ENCODE measurements around the gene FGF22.
A peak's percentile ranks its signal among the peaks of the same experiment; 100 is the strongest.
"Not testable (repeated sequence)": the region's sequence is repeated elsewhere in the genome, so short reads cannot be mapped to it uniquely, and the experiment has no call there.

Gene FGF22

DNA sequence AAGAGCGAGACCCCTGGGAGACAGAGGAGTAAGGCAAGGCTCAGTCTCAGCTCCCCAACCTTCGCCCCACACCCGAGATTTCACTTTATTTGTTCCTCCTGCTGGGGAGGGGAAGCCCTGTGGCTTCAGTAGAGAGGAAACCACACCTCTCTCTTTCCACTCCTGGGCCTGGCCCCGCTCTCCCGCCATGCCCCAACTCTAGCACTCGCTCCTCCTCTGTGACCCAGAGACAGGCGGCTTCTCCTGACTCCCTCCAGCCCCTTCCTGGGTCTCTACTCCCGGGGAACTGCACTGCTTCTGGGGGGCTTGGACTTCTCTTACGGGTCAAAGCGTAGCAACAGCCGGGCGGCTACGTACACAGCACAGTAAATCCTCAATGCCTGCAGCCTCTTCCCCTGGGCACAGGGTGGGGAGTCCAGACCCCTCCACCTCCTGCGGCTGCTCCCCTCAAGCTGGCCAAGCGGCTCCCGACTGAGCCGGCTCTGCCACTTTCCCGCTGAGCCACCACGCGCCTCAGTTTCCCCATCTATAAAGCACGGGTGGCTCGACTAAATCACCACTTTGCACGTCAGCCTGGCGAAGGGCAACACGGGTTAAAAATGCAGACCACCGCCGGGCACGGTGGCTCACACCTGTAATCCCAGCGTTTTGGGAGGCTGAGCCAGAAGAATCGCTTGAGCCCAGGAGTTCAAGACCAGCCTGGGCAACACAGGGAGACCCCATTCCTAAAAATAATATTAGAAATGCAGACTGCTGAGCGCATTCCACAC is 21.9 kb downstream of the FGF22 start:
- DNase-seq = peak; percentile 19 to 50 (median 30)

DNA sequence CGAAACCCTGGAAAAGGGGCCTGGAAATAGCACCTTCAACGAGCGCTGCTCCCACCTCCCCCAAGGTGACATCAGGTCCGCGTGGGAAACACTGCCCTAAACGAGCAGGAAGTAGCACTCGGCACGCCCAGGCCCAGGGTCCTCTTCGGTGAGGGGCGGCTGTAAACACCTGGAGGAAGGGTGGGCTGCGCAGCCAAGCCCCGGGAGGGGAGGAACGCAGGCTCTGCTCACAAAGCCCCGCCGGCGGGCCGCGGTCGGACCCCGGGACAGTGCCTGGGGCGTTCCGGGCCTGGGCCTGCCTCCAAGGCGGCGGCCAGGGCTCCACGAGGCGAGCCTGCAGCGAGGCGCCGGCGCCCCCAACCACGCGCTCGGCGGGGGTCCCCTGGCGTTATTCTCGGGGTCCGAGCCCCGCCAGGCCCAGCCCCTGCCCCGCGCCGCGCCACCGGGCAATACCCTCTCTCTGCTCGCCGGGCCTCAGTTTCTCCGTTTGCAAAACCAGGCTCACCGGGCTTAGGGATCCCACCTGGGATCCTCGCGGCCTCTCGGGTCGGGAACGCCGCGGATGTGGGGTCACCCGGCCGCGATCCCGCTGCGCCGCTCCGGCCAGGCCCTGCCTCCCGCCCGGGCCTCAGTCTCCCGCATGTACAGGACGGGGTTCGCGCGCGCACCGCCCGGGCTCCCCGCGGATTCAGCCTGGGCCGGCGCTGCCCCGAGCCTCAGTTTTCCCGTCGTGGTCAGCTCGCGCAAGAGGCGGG is 22.7 kb downstream of the FGF22 start:
- DNase-seq = peak; percentile 26 to 61 (median 39)

DNA sequence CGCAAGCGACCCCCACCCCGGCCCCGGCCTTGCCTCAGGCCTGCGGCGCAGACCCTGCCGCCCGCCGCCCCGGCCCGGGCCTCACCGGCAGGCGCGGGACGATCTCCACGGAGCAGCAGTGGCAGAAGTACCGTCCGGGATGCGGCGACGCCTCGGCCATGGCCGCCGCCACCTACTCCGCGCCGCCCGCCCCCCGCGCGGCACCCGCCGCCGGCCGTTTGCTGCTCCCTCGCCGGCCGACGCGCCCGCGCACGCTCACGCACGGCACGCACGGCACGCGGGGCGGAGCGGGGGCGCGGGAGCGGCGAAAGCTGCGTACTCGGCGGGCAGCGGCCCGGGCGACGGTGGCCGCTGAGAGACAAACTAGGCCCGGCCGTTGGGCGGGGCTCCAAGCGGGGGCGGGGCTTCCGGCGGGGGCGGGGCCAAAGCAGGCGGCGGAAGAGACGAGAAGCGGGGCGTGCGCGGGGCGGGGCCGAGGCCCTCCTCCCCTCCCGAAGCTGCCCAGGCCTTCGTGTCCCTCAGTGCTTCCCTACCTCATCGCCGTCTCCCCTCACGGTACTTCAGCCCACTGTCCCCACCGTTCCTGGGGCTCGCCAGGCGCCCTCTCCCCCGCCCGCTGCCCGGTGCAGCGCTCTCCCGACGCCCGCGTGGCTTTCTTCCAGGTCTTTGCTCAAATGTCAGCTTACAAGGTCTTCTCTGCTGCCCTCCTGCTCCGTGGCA is 23.4 kb downstream of the FGF22 start, which contains the start of gene RNF126:
RNF126 (minus strand) TSS at position 253 of the 720 bp plus-strand sequence; CDS start at position 160, 93 bp downstream.
- DNase-seq = peak; percentile 88 to 94 (median 89)

DNA sequence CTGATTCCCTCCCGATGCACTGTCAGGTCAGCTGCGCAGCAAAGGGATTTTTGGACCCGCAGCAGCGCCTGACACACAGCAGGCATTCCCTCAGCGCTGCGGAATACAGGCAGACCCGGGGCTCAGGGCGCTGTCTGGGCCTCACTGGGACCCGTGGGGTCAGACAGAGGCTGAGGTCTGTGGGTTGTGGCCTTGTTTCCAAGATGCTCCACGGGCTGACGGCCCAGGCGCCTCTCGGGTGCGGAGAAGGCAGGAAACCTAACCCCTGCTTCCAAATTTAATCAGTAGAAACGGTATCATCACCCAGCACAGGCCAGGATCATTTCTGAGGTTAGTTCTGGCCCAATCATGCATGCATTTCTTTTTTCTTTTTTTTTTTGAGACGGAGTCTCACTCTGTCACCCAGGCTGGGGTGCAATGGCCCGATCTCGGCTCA is 24.0 kb downstream of the FGF22 start:
- no peak for DNase-seq

DNA sequence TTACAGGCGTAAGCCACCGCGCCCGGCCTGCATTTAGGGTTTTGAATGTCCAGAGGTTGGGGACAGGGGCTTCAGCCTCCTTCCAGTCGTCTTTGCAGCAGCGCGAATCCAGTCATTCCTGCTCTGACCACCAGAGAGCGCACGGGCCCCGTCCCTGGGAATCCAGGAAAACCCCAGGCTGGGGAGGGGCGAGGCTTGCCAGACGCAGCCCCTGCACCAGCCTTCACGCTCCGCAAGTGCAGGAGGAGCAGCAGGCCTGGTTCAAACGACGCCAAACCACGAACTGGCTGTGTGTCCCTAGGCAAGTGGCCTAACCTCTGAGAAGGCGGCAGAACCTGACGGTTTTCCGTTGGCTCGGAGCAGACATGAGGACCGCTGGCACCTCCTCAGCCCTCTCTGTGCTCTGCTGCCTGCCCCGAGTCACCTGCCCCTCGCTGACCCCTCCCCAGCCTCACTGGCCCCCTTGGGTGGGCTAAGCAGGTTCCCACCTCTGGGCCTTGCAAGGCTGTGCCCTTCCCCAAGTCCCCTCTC is 25.3 kb downstream of the FGF22 start:
- DNase-seq = peak; percentile 43 to 73 (median 66)

GRCh38 chr19:666985-667573 is 27.4 kb downstream of the FGF22 start:
- DNase-seq = not testable (repeated sequence)

- not testable (repeated sequence) for DNase-seq
Measured at GRCh38 chr19:668675-669434, 29.2 kb downstream of the FGF22 start.

DNA sequence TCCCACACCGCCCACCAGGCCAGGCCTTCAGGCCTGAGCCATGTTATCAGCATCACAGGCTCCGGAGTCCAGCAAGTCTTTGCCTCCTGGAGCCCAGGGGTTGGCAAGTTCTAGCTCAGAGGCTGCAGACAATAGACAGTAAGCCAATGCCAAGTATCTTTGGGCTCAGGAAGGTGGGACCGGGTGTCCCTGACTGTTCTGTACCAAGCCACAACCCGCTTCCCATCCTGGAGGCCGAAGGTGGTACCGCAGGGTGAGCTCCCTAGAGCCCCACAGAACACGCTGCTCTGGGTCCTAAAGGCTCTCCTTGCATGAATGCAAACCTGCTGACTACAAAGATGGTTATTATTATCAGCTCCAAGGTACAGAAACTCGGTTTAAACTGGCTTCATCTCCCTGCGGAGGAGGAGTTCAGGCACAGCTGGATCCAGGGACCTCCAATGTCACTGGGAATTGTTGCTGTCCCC is 31.0 kb downstream of the FGF22 start:
- DNase-seq = no peak

DNA sequence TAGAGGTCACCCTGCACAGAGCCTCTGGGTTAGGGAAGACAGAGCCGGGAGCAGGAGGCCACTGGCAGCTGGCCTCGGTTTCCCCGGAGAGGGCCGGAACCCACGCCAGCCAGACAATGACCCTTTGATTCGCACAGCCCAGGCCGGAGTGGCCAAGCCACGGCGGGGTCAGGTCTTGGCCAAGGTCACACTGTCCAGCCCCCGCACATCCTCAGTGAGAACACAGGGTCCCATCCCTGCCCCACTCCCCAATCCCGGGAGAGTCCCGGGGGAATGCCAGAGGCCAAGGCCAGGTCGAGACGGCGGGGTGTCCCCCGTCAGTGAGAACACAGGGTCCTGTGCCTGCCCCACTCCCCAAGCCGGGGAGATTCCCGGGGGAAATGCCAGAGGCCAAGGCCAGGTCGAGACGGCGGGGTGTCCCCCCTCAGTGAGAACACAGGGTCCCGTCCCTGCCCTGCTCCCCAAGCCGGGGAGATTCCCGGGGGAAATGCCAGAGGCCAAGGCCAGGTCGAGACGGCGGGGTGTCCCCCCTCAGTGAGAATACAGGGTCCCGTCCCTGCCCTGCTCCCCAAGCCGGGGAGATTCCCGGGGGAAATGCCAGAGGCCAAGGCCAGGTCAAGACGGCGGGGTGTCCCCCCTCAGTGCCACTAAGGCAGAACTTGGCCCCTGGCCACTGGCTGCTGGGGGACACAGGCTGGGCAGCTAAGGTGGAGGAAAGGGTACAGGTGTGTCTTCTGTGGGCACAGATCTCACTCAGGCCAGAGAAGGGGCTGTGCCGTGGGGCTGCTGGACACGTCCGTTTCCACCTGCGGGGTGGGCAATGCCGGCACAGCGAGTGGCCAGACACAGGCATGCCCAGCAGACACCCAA is 34.8 kb downstream of the FGF22 start:
- DNase-seq = no peak

- no peak for DNase-seq
Measured at GRCh38 chr19:676007-676338, 36.3 kb downstream of the FGF22 start.

GRCh38 chr19:676339-677105 is 36.8 kb downstream of the FGF22 start, which contains the start of gene FSTL3:
Gene FSTL3 (plus strand): TSS chr19:676392. CDS start chr19:676424, 32 bp downstream.
- DNase-seq = no peak

GRCh38 chr19:677201-677600 is 37.5 kb downstream of the FGF22 start:
- no peak for DNase-seq

DNA sequence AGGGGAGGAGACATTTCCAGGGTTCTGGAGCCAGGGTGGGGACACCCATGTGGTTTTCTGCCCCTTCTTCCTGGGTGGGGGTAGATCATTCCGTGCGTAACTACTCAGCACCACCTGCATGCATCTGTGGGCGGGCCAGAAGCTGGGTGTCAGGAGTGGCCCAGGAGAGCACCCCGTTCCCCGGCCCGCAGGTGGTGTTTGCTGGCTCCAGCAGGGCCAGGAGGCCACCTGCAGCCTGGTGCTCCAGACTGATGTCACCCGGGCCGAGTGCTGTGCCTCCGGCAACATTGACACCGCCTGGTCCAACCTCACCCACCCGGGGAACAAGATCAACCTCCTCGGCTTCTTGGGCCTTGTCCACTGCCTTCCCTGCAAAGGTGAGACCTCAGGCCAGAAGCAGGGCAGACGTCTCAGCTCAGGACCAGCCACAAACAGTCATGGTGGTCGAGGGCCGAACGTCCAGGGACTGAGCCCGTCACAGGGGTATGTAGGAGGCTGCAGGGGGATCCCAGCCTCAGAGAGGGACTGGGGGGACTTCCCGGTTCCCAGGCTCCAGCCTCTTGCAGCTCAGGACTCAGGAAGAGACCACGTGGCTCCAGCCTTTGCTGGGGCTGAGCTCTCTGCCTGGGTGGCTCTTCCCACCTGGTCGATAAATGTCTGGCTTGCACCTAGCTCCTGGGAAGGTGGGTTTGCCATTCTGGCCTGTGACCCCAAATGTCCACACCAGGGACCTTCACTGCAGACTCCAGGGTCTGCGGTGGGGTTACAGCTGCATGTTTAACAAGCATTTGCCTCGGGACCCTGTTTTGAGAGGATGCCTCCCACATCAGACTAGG is 38.1 kb downstream of the FGF22 start:
- no peak for DNase-seq

GRCh38 chr19:678791-679388 is 39.2 kb downstream of the FGF22 start:
- DNase-seq = no peak

DNA sequence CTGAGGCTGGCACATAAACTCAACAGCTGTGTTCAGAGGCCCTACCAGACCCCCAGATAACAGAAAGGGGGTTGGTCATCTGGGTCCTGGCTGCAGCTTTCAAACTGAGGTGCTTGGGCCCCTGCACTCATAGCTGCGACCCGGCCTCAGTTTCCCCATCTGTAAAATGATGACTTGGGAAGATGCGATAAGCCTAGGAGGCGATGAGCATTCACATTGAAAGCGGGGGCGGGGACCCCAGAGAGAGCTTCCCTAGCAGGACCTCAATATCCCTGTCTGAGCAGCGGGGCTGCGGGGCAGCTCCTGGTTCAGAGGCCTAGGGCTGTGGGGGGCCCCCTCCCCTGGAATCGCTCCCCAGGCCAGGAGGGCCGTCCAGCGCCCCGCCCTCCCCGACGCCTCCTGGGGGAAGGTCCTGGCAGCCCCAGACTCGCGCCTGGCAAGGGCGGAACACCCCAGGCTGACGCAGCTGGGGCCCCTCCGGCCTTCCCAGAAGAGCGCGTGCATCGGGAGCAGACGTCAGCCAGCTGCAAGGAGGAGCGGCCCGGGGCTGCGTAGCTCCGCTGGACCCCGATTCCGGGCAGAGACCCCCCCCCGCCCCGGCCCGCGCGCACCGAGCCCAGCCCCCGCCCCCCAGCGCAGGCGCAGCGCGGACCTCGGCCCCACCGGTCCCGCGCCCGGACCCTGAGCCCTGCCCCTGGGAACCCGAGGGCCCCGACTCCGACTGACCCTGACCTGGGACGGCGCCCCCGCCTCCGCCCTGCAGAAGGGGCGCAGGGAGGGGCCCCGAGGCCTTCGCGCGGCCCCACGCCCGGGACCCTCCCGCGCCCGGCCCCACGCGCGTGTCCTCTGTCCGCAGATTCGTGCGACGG is 40.0 kb downstream of the FGF22 start:
- DNase-seq = peak in 1 of 4 experiments; percentile 35

DNA sequence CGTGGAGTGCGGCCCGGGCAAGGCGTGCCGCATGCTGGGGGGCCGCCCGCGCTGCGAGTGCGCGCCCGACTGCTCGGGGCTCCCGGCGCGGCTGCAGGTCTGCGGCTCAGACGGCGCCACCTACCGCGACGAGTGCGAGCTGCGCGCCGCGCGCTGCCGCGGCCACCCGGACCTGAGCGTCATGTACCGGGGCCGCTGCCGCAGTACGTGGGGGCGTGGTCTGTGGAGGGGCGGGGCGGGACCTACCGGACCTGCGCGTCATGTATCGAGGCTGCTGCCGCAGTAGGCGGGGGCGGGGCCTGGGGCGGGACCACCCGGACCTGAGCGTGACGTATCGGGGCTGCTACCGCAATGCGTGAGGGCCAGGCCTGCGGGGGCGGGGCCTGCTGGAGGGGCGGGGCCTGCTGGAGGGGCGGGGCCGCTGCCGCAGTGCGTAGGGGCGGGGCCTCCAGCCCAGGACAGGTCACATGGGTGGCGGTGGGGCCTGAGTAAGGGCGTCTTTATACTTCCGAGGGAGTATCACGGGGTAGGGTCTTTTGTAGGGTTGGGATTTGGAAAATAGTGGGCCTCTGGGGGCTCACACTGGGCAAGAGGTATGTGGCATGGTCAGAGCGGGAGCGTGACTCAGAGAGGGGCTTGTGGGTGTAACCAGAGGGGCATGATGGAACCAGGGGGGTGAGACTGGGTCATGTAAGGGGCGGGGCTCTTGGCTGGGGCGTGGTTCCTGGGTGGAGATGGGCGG is 40.8 kb downstream of the FGF22 start:
- peak; percentile 99 to 100 (median 99) for DNase-seq

Data from activated naive CD4-positive, alpha-beta T cell (primary cell).